ENCODE results near the gene TPST1.

GRCh38 chr7:66313886-66314568 is 108.9 kb downstream of the TPST1 start:
- TF ChIP-seq CTCF (IDR thresholded peaks at IDR 0.05; ENCODE audit: control extremely low read depth in 1 of 3, insufficient read depth in 1 of 3, low read depth in 1 of 3, low read length in 3 of 3) (no peak), HDAC2 (IDR thresholded peaks at IDR 0.05; ENCODE audit: borderline replicate concordance in 1 of 2, low read depth in 2 of 2, low read length in 2 of 2) (no peak), EZH2 (IDR thresholded peaks at IDR 0.05; ENCODE audit: low read depth, low read length, severe bottlenecking) (no peak), TCF12 (IDR thresholded peaks at IDR 0.05; ENCODE audit: low read depth, low read length) (no peak), NRF1 (IDR thresholded peaks at IDR 0.05; ENCODE audit: low read depth, low read length) (no peak), CBX8 (IDR thresholded peaks at IDR 0.05; ENCODE audit: borderline replicate concordance, low read depth, low read length) (no peak)

Data from H1 (cell line).